SK-N-SH (cell line): Measurements from ENCODE around the gene CHTF18. TPM values are rescaled to one million over a fixed set of nuclear protein-coding genes. Genes with fewer than 3 reads are reported as not detected.

ENCODE experiments used
- CTCF ChIA-PET: fragments of 300-600, 350-600 bp; formaldehyde crosslinking; extraction: SDS; loops from one replicate; lab custom pipeline; 2021; lab: Yijun Ruan, JAX
- POLR2A ChIA-PET: fragments of 350-600 bp; sonication (Branson Sonifier 250); formaldehyde crosslinking; extraction: SDS; loops from one replicate; lab custom pipeline; 2020; ENCODE audit warnings: antibody characterized with exemption, inconsistent platforms; lab: Yijun Ruan, JAX
- DNase-seq: peaks from one replicate; pipeline ENCODE4 v3.0.0; 2012
- H2AFZ ChIP-seq: fragments of 200-600 bp; sonication (generic); 2 replicates; pipeline ENCODE4 v1.8.1; 2016; ENCODE audit warnings: antibody characterized with exemption, mild to moderate bottlenecking, low read depth
- H3F3A ChIP-seq: fragments of 200-600 bp; sonication (generic); replicated peaks from 2 replicates; pipeline ENCODE3; 2016; ENCODE audit warnings: antibody characterized with exemption, mild to moderate bottlenecking; ENCODE audit not compliant: insufficient read depth
- H3K27ac ChIP-seq, 2 experiments: fragments of 200-500 bp in 1 of 2; fragments of 200-600 bp in 1 of 2; sonication (Bioruptor generic) in 1 of 2; sonication (generic), shearing (Covaris generic) in 1 of 2; 2 replicates each; pipeline versions ENCODE4 v1.5.1 to v1.6.1; 2014 to 2016; ENCODE audit warnings: low read depth in 2 of 2, inconsistent platforms in 1 of 2, low read length in 1 of 2, mild to moderate bottlenecking in 1 of 2, mixed read lengths in 1 of 2
- H3K27me3 ChIP-seq: fragments of 200-600 bp; sonication (generic), shearing (Covaris generic); 2 replicates; pipeline ENCODE4 v1.6.1; 2016; ENCODE audit warnings: mixed run types; ENCODE audit not compliant: insufficient read depth
- H3K36me3 ChIP-seq, 2 experiments: fragments of 200-500 bp in 1 of 2; fragments of 200-600 bp in 1 of 2; sonication (Bioruptor generic) in 1 of 2; sonication (generic) in 1 of 2; replicated peaks in 1 of 2; 2 replicates each; pipeline versions ENCODE3 to v1.5.1; 2014 to 2016; ENCODE audit warnings: low read length in 1 of 2, mild to moderate bottlenecking in 1 of 2; ENCODE audit not compliant: insufficient read depth in 2 of 2, control insufficient read depth in 1 of 2
- H3K4me1 ChIP-seq, 2 experiments: fragments of 200-500 bp in 1 of 2; fragments of 200-600 bp in 1 of 2; sonication (Bioruptor generic) in 1 of 2; sonication (generic), shearing (Covaris generic) in 1 of 2; 2 replicates each; pipeline versions ENCODE4 v1.5.1 to v1.6.1; 2014 to 2016; ENCODE audit warnings: low read depth in 1 of 2, low read length in 1 of 2, mixed run types in 1 of 2; ENCODE audit not compliant: insufficient read depth in 2 of 2, control insufficient read depth in 1 of 2
- H3K4me2 ChIP-seq: fragments of 200-600 bp; sonication (generic), shearing (Covaris generic); 2 replicates; pipeline ENCODE4 v1.6.1; 2017; ENCODE audit warnings: mixed run types
- H3K4me3 ChIP-seq, 2 experiments: fragments of 200-500 bp in 1 of 2; fragments of 200-600 bp in 1 of 2; sonication (Bioruptor generic) in 1 of 2; sonication (generic), shearing (Covaris generic) in 1 of 2; 2 replicates each; pipeline versions ENCODE4 v1.5.1 to v1.8.1; 2014 to 2016; ENCODE audit warnings: low read depth in 2 of 2, inconsistent platforms in 1 of 2, low read length in 1 of 2, mild to moderate bottlenecking in 1 of 2, mixed read lengths in 1 of 2, moderate library complexity in 1 of 2
- H3K79me2 ChIP-seq: fragments of 200-600 bp; sonication (generic); 2 replicates; pipeline ENCODE4 v1.8.1; 2017; ENCODE audit warnings: mild to moderate bottlenecking; ENCODE audit not compliant: insufficient read depth
- H3K9ac ChIP-seq: fragments of 200-600 bp; sonication (generic); 2 replicates; pipeline ENCODE4 v1.6.1; 2017; ENCODE audit warnings: mixed run types
- H3K9me2 ChIP-seq: fragments of 200-600 bp; sonication (generic); 2 replicates; pipeline ENCODE4 v1.6.1; 2017; ENCODE audit warnings: mixed run types
- H3K9me3 ChIP-seq: fragments of 200-600 bp; sonication (generic); 2 replicates; pipeline ENCODE4 v1.6.1; 2017; ENCODE audit warnings: mixed run types, mild to moderate bottlenecking, moderate library complexity
- H4K20me1 ChIP-seq: fragments of 200-600 bp; sonication (generic); 2 replicates; pipeline ENCODE4 v1.6.1; 2017; ENCODE audit warnings: mild to moderate bottlenecking, mixed run types; ENCODE audit not compliant: insufficient read depth
- CTCF ChIP-seq: fragments of 200-600 bp; sonication (generic); IDR thresholded peaks from 2 replicates; pipeline ENCODE4 v1.6.1; 2017; ENCODE audit warnings: antibody characterized with exemption, mild to moderate bottlenecking, moderate library complexity
- EP300 ChIP-seq, 2 experiments: IDR thresholded peaks; 2 replicates each; pipeline versions ENCODE4 v1.4.0 to v1.6.1; 2012; ENCODE audit warnings: borderline replicate concordance in 1 of 2, low read depth in 1 of 2, low read length in 1 of 2
- EZH2phosphoT487 ChIP-seq: fragments of 200-600 bp; sonication (generic); IDR thresholded peaks from 2 replicates; pipeline ENCODE4 v1.6.1; 2017; ENCODE audit warnings: low read depth, mixed run types, mild to moderate bottlenecking, antibody characterized with exemption, moderate library complexity, borderline replicate concordance
- FOXJ3 ChIP-seq: sonication (generic); formaldehyde crosslinking; IDR thresholded peaks from 2 replicates; pipeline ENCODE4 v1.5.1; 2020; ENCODE audit warnings: mild to moderate bottlenecking, missing genetic modification reagents
- FOXM1 ChIP-seq: IDR thresholded peaks from 2 replicates; pipeline ENCODE4 v1.4.0; 2012; ENCODE audit warnings: low read depth, mild to moderate bottlenecking
- JUND ChIP-seq: IDR thresholded peaks from 2 replicates; pipeline ENCODE4 v1.4.0; 2012
- MAX ChIP-seq: IDR thresholded peaks from 2 replicates; pipeline ENCODE4 v1.4.0; 2012; ENCODE audit warnings: low read depth
- MEF2A ChIP-seq: IDR thresholded peaks from 2 replicates; pipeline ENCODE4 v1.4.0; 2012; ENCODE audit warnings: low read depth, borderline replicate concordance
- MXI1 ChIP-seq: IDR thresholded peaks from 2 replicates; pipeline ENCODE4 v1.6.1; 2012; ENCODE audit warnings: mild to moderate bottlenecking, low read depth, low read length, improper control_type of control experiment
- NRF1 ChIP-seq: IDR thresholded peaks from 2 replicates; pipeline ENCODE4 v1.6.1; 2012; ENCODE audit warnings: low read depth, mild to moderate bottlenecking, low read length
- POLR2AphosphoS5 ChIP-seq: IDR thresholded peaks from 2 replicates; pipeline ENCODE4 v1.6.1; 2012; ENCODE audit warnings: low read depth, low read length
- RAD21 ChIP-seq: IDR thresholded peaks from 2 replicates; pipeline ENCODE4 v1.6.1; 2012; ENCODE audit warnings: mild to moderate bottlenecking, low read length
- RCOR1 ChIP-seq: fragments of 150-350 bp; IDR thresholded peaks from 2 replicates; pipeline ENCODE4 v1.6.1; 2017; ENCODE audit warnings: antibody characterized with exemption, low read length
- RFX5 ChIP-seq: IDR thresholded peaks from 2 replicates; pipeline ENCODE4 v1.6.1; 2012; ENCODE audit warnings: mild to moderate bottlenecking, improper control_type of control experiment, low read length
- SIN3A ChIP-seq: IDR thresholded peaks from 2 replicates; pipeline ENCODE4 v1.6.1; 2012; ENCODE audit warnings: low read depth, mild to moderate bottlenecking, low read length, moderate library complexity, borderline replicate concordance
- TAF1 ChIP-seq: IDR thresholded peaks from 2 replicates; pipeline ENCODE4 v1.6.1; 2012; ENCODE audit warnings: low read depth, mild to moderate bottlenecking, low read length, moderate library complexity, borderline replicate concordance
- TCF12 ChIP-seq: IDR thresholded peaks from 2 replicates; pipeline ENCODE4 v1.4.0; 2012
- TEAD4 ChIP-seq: IDR thresholded peaks from 2 replicates; pipeline ENCODE4 v1.4.0; 2012; ENCODE audit warnings: mild to moderate bottlenecking, borderline replicate concordance; ENCODE audit not compliant: insufficient read depth
- USF2 ChIP-seq: fragments of 150-350 bp; IDR thresholded peaks from 2 replicates; pipeline ENCODE4 v1.6.1; 2017; ENCODE audit warnings: antibody characterized with exemption, low read length, low read depth, borderline replicate concordance
- WGBS: methylation state at CpG from one replicate; pipeline ENCODE4 v1.1.6; 2017; ENCODE audit warnings: low lambda C conversion rate; 5-methylcytosine and 5-hydroxymethylcytosine counted together
- polyA plus RNA-seq, 3 experiments: library from polyadenylated mRNA; depleted of rRNA; stranded (reverse); fragments of >200 nt; gene quantifications; 2 replicates each; pipeline ENCODE4 v1.2.3, GENCODE V29; 2012
- TF ChIP-seq, protein P1 (sequence below): IDR thresholded peaks from 2 replicates; pipeline ENCODE4; 2012

CHTF18 gene
- polyA plus RNA-seq, 1 of the 3 experiments (the other 2 are of a cell fraction) = 17.7 TPM

GRCh38 chr16:801584-802363, 13.4 kb downstream of the CHTF18 start:
- no peaks in the 10 kb centered on the region for H3F3A ChIP-seq
- CTCF ChIA-PET = interaction anchor here (1.2 to 2.6 kb wide), 4 partner anchors 16 to 301 kb away, joined by 3 to 15 read pairs (median 4); no protein-coding TSS in a partner anchor
- no peaks in the 10 kb centered on the region for H4K20me1 ChIP-seq
- H3K27me3 ChIP-seq = peaks cover 24% of the 10 kb centered on the region; the same call in 1 of the 2 replicates
- H3K9me3 ChIP-seq = no peaks in the 10 kb centered on the region
- DNase-seq = no peak
- no peaks in the 10 kb centered on the region for H3K36me3 ChIP-seq
- 52% methylated on average over 7 of the region's 22 CpGs for WGBS
- no peak overlapping the region for H3K4me2 ChIP-seq
- H3K9ac ChIP-seq = no peak overlapping the region
- no peak for TF ChIP-seq SIN3A
- no peak for TF ChIP-seq MAX
- TF ChIP-seq TCF12 = no peak
- TF ChIP-seq RAD21 = no peak
- no peak for TF ChIP-seq RFX5
- no peak for TF ChIP-seq MXI1
- no peak for TF ChIP-seq NRF1
- TF ChIP-seq, all 33 proteins: peak for 0
- H3K79me2 ChIP-seq = no peaks in the 10 kb centered on the region; the same call in 1 of the 2 replicates
- no peak overlapping the region for H3K27ac ChIP-seq
- H3K4me3 ChIP-seq = no peak overlapping the region
- H3K9me2 ChIP-seq = no peaks in the 10 kb centered on the region
- POLR2A ChIA-PET = interaction anchor here (0.5 kb wide), 1 partner anchor 274 kb away, joined by 3 read pairs; the partner anchor contains the start of gene CAPN15
- H2AFZ ChIP-seq = no peak overlapping the region
- peaks cover 0 to 13% of the 10 kb centered on the region in 2 experiments; a peak in 1 of 4 replicates for H3K4me1 ChIP-seq

DNA sequence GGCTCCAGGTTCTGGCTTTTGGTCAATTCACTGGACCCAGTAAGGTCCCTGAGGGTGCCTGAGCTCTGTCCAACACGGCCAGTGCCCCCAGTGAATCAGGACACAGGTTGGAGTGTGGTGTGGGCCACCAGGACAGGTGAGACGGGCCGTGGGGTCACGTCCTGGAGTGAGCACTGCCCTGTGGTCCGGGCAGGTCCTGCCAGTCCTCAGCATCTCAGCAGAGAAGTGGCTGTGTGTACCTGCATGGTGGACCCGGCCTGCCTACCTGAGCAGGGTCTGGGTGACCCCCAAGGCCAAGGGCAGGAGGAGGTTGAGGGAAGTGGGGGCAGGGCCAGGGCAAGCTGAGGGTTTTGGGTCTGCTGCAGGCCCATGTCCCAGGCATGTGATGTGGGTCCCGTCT, 14.0 kb downstream of the CHTF18 start:
- ChIA-PET CTCF (interaction anchor here (2.6 kb wide), 1 partner anchor 17 kb away, joined by 15 read pairs; no protein-coding TSS in a partner anchor), POLR2A (no interaction called here)
- Histone ChIP-seq H3K36me3 (no peaks in the 10 kb centered on the region), H3K9me3 (no peaks in the 10 kb centered on the region), H2AFZ (no peak overlapping the region), H3K79me2 (peaks cover 4% of the 10 kb centered on the region), H3K4me1 (peaks cover 0 to 13% of the 10 kb centered on the region in 2 experiments; a peak in 1 of 4 replicates), H4K20me1 (no peaks in the 10 kb centered on the region), H3K9ac (no peak overlapping the region), H3F3A (no peaks in the 10 kb centered on the region), H3K4me2 (no peak overlapping the region), H3K9me2 (no peaks in the 10 kb centered on the region), H3K27ac (no peak overlapping the region), H3K4me3 (no peak overlapping the region), H3K27me3 (peaks cover 24% of the 10 kb centered on the region; the same call in 1 of the 2 replicates)
- TF ChIP-seq FOXM1 (no peak), USF2 (no peak), TEAD4 (no peak), RCOR1 (no peak), EP300 (IDR thresholded peaks at IDR 0.05; ENCODE audit: borderline replicate concordance in 1 of 2, low read depth in 1 of 2, low read length in 1 of 2) (no peak), CTCF (no peak), FOXJ3 (no peak), JUND (no peak), POLR2AphosphoS5 (no peak), RFX5 (no peak), EZH2phosphoT487 (no peak), MXI1 (no peak), MEF2A (no peak), NRF1 (no peak), TAF1 (no peak)
- TF ChIP-seq, protein P1, sequence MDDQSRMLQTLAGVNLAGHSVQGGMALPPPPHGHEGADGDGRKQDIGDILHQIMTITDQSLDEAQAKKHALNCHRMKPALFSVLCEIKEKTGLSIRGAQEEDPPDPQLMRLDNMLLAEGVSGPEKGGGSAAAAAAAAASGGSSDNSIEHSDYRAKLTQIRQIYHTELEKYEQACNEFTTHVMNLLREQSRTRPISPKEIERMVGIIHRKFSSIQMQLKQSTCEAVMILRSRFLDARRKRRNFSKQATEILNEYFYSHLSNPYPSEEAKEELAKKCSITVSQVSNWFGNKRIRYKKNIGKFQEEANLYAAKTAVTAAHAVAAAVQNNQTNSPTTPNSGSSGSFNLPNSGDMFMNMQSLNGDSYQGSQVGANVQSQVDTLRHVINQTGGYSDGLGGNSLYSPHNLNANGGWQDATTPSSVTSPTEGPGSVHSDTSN = no peak
- DNase-seq = no peak
- 43% methylated on average over 1 of the region's 7 CpGs for WGBS
